HG02642 (cell line): ENCODE data around the gene ZNF683.
"Not testable (repeated sequence)": the region's sequence is repeated elsewhere in the genome, so short reads cannot be mapped to it uniquely, and the experiment has no call there.

ENCODE experiments used
- ATAC-seq: cut with Tn5 transposase; IDR thresholded peaks from one replicate; pipeline ENCODE4 v1.9.1; 2021; ENCODE audit warnings: mild to moderate bottlenecking; ENCODE audit not compliant: unreplicated experiment, poor library complexity

Gene ZNF683

GRCh38 chr1:26387447-26387846 is 14.9 kb upstream of the ZNF683 start:
- ATAC-seq, result no peak

GRCh38 chr1:26385063-26385462 is 12.5 kb upstream of the ZNF683 start:
- not testable (repeated sequence) for ATAC-seq

GRCh38 chr1:26384076-26384475 is 11.5 kb upstream of the ZNF683 start:
- ATAC-seq, result no peak

- ATAC-seq, result no peak
These were observed 6.3 kb upstream of the ZNF683 start for GRCh38 chr1:26378879-26379251.

- peak; percentile 63 for ATAC-seq
These were observed 5.7 kb upstream of the ZNF683 start for GRCh38 chr1:26378088-26378878.

- ATAC-seq, result no peak
These were observed 3.5 kb upstream of the ZNF683 start for GRCh38 chr1:26376050-26376449.

- ATAC-seq, result no peak
These were observed 2.5 kb upstream of the ZNF683 start for GRCh38 chr1:26375081-26375480.

- ATAC-seq, result not testable (repeated sequence)
These were observed 1.8 kb upstream of the ZNF683 start for GRCh38 chr1:26374361-26374760.

- ATAC-seq, result no peak
These were observed 1.2 kb upstream of the ZNF683 start for GRCh38 chr1:26373789-26374188.

- ATAC-seq, result no peak
These were observed 731 bp upstream of the ZNF683 start for GRCh38 chr1:26373281-26373680.

GRCh38 chr1:26372039-26372438 is 511 bp downstream of the ZNF683 start:
- no peak for ATAC-seq

- ATAC-seq, result no peak
These were observed 1.8 kb downstream of the ZNF683 start for GRCh38 chr1:26370591-26371382.

GRCh38 chr1:26368486-26368885 is 4.1 kb downstream of the ZNF683 start:
- ATAC-seq, result no peak

GRCh38 chr1:26368006-26368405 is 4.5 kb downstream of the ZNF683 start:
- ATAC-seq, result no peak

GRCh38 chr1:26367441-26367840 is 5.1 kb downstream of the ZNF683 start:
- ATAC-seq, result no peak

GRCh38 chr1:26364956-26365355 is 7.6 kb downstream of the ZNF683 start:
- no peak for ATAC-seq

GRCh38 chr1:26363549-26364448 is 8.8 kb downstream of the ZNF683 start:
- ATAC-seq, result no peak

GRCh38 chr1:26362331-26362730 is 10.2 kb downstream of the ZNF683 start:
- ATAC-seq, result no peak

GRCh38 chr1:26361605-26362122 is 10.9 kb downstream of the ZNF683 start:
- no peak for ATAC-seq

GRCh38 chr1:26360807-26361604 is 11.5 kb downstream of the ZNF683 start:
- ATAC-seq, result no peak
